Activated naive CD8-positive, alpha-beta T cell treated with anti-CD3 and anti-CD28 coated beads for 36 hours (primary cell): ENCODE measurements around the gene PDGFC. TPM values are rescaled to one million over a fixed set of nuclear protein-coding genes. Genes with fewer than 3 reads are reported as not detected.

Experiments
- DNase-seq: peaks from one replicate; pipeline ENCODE4 v3.0.0; 2021
- H3K27ac Mint-ChIP-seq: one replicate; pipeline ENCODE4 v1.8.0; 2022; ENCODE audit warnings: mild to moderate bottlenecking, moderate library complexity, mixed read lengths
- H3K27me3 Mint-ChIP-seq: one replicate; pipeline ENCODE4 v1.8.0; 2022; ENCODE audit warnings: mild to moderate bottlenecking, mixed read lengths
- H3K36me3 Mint-ChIP-seq: one replicate; pipeline ENCODE4 v1.8.0; 2021; ENCODE audit warnings: mild to moderate bottlenecking, mixed read lengths
- H3K4me1 Mint-ChIP-seq: one replicate; pipeline ENCODE4 v1.8.0; 2021; ENCODE audit warnings: mixed read lengths
- H3K4me3 Mint-ChIP-seq: one replicate; pipeline ENCODE4 v1.8.0; 2022; ENCODE audit warnings: mild to moderate bottlenecking, moderate library complexity, mixed read lengths
- H3K9me3 Mint-ChIP-seq: one replicate; pipeline ENCODE4 v1.8.0; 2022; ENCODE audit warnings: mixed read lengths
- total RNA-seq, 2 experiments: library from RNA; stranded (reverse); gene quantifications; one replicate each; pipeline ENCODE4 v1.2.3, GENCODE V29; 2021

The PDGFC gene
- total RNA-seq, 2 experiments from 2014 or later = not detected

GRCh38 chr4:156962528-156962974 lies 9.0 kb downstream of the PDGFC start:
- no peaks in the 10 kb centered on the region for H3K36me3 Mint-ChIP-seq
- H3K4me1 Mint-ChIP-seq = no peaks in the 10 kb centered on the region
- no peak overlapping the region for H3K27ac Mint-ChIP-seq
- H3K9me3 Mint-ChIP-seq = peaks cover 4% of the 10 kb centered on the region
- H3K27me3 Mint-ChIP-seq = peaks cover 14% of the 10 kb centered on the region
- H3K4me3 Mint-ChIP-seq = no peak overlapping the region
- DNase-seq = no peak

DNA sequence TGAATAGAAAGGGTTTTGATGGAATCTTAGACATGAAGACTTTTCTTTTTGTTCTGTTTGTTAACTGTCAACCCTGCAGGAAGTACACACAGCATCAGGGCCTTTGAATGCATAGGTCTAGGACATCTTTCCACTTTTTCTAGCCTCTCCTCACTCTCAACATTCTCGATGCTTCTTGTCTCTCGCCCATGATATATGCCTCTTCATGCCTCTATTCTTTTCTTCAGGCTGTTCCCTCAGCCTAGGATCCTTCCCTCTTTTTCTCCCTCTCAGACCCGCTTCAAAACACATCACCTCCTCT lies 9.6 kb downstream of the PDGFC start:
- Mint-ChIP-seq H3K9me3 (peaks cover under 1% of the 10 kb centered on the region), H3K36me3 (no peaks in the 10 kb centered on the region), H3K4me1 (no peaks in the 10 kb centered on the region), H3K4me3 (no peak overlapping the region), H3K27me3 (peaks cover 9% of the 10 kb centered on the region), H3K27ac (no peak overlapping the region)
- no peak for DNase-seq

DNA sequence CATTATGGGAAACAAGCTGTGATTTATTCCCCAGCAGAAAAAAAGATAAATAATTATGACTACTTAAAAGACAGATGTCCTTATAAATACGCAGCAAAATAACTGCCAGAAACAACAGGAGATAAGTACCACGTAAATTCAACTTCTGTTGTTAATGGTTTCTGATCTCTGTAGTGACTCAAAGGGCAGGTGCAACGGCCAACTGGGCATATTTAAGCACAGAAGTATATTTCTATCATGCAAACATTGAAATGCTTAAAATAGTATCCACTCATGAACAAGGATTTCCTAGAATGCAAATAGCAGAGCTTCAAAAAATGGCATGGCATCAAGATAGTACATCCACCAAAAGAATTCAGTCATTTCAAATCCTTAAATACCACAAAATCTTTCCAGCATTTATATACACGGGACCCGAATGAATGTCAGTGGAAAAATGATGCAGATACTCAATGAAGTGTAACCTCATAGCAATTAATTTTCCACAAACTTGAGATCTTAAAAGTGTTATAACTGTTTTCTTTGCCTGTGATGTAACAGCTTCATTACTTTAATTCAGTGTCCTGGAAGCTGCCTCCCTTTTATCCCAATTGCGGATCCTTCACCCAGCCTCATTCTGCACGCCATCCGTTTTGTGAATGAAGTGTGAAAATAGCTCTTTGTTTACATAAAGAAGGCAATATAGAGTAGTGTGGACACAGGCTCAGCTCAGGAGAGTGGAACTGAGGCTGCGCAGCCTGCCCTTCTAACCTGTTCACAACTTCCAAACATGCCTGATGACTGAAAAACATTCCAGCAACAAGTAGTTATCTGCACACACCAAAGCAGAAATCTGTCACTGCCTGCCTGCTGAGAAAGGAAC lies 10.2 kb downstream of the PDGFC start:
- no peaks in the 10 kb centered on the region for H3K36me3 Mint-ChIP-seq
- H3K4me1 Mint-ChIP-seq = no peaks in the 10 kb centered on the region
- peaks cover 5% of the 10 kb centered on the region for H3K27me3 Mint-ChIP-seq
- no peak overlapping the region for H3K27ac Mint-ChIP-seq
- H3K4me3 Mint-ChIP-seq = no peak overlapping the region
- H3K9me3 Mint-ChIP-seq = no peaks in the 10 kb centered on the region
- no peak for DNase-seq

DNA sequence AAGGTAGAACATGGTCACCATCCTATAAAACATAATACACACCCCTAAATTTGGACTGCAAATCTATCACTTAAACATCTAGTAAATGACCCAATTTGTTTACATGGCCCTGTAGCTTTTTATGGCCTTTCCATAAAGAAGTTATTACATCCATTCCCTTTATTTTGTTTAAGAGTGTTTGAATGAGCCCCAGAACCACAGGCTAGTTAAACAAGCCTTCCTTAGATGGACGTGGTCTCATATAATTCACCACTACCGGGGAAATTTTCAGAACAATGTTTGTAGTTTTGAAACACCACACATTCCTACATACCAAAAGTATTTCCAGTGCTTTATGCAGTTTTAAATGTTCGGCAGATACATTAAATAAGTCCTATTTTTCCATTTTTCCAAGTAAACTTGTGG lies 12.3 kb downstream of the PDGFC start:
- Mint-ChIP-seq H3K27me3 (peaks cover 5% of the 10 kb centered on the region), H3K9me3 (no peaks in the 10 kb centered on the region), H3K27ac (no peak overlapping the region), H3K4me3 (no peak overlapping the region), H3K4me1 (no peaks in the 10 kb centered on the region), H3K36me3 (no peaks in the 10 kb centered on the region)
- no peak for DNase-seq

DNA sequence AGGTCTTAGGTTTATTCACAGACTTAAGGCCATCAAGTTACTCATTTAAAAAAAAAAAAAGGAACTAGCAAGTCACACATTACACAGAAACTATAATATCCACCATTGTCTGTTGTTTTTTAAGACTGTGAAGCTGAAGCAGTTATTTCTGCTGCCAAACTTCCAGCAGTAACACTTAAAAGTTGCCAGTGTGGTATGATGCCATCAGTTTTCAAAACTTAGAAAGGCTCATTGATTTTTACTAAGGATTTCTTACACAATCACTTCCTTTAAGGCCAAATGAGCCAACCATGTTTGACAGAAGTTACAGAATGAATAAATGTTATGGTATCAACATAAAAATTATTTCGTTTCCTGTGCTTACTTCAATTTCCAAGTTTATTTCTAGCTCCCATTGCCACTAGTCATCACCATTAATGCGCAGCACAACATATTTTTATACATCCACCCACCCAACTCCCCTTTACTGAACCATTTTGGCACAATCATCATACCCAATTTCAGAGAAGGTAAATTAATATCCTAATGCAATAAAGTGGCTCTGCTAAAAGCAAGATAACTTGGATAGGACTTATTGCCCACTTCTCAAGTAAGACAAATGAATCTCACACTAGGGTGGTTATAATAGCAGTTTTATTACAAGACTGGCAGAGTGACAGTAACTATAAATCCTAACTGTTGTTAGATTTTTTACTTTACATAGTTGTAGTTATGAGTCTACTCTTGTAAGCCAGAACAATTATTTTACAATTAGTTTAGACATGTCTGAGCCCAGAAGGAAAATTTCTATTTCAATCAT lies 13.1 kb downstream of the PDGFC start:
- Mint-ChIP-seq H3K9me3 (no peaks in the 10 kb centered on the region), H3K36me3 (no peaks in the 10 kb centered on the region), H3K27me3 (peaks cover 5% of the 10 kb centered on the region), H3K4me1 (no peaks in the 10 kb centered on the region), H3K27ac (no peak overlapping the region), H3K4me3 (no peak overlapping the region)
- no peak for DNase-seq

GRCh38 chr4:156957556-156957955 lies 14.0 kb downstream of the PDGFC start:
- Mint-ChIP-seq H3K4me1 (no peaks in the 10 kb centered on the region), H3K9me3 (no peaks in the 10 kb centered on the region), H3K27ac (no peak overlapping the region), H3K27me3 (peaks cover 5% of the 10 kb centered on the region), H3K4me3 (no peak overlapping the region), H3K36me3 (no peaks in the 10 kb centered on the region)
- no peak for DNase-seq

- Mint-ChIP-seq H3K9me3 (no peaks in the 10 kb centered on the region), H3K4me3 (no peak overlapping the region), H3K36me3 (no peaks in the 10 kb centered on the region), H3K4me1 (no peaks in the 10 kb centered on the region), H3K27me3 (no peaks in the 10 kb centered on the region), H3K27ac (no peak overlapping the region)
- DNase-seq = no peak
These were observed 14.7 kb downstream of the PDGFC start for GRCh38 chr4:156956826-156957368.

DNA sequence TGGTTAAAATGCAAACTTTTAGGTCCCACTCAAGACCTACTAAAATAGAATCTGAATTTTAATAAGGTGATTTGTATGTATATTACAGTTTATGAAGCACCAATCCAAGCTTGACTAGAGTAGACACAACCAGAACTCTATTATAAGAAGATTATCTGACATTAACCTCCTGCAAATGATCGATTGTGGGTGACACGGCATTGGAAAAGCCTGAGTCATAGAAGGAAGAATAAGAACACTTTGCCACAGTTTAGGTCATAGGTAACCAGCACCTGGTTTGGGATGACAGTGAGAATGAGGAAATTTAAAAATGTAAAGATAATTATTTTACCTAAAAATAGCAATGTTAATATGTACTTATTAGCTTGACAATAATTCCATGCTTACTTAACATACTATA lies 15.2 kb downstream of the PDGFC start:
- Mint-ChIP-seq H3K9me3 (no peaks in the 10 kb centered on the region), H3K27ac (no peak overlapping the region), H3K4me1 (no peaks in the 10 kb centered on the region), H3K36me3 (no peaks in the 10 kb centered on the region), H3K27me3 (no peaks in the 10 kb centered on the region), H3K4me3 (no peak overlapping the region)
- DNase-seq = no peak

DNA sequence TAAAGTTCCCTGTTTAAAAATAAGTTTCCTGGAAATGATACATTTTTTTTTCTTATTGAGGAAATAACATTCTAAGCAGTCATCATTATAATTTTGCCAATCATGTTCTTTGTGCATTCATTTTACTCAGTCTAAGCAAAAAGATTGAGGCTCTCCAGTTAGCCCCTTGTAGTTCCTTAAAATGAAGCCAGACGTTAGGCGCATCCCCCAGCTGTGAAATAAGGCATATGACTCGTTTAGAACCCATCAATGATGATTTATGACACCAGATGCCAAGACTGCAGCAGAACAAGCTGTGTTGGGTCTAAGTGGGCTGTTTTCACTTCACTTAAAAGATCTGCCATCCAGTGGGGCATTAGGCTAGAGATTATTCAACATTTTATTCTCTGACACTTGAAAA lies 17.0 kb downstream of the PDGFC start:
- Mint-ChIP-seq H3K9me3 (no peaks in the 10 kb centered on the region), H3K27ac (no peak overlapping the region), H3K4me1 (no peaks in the 10 kb centered on the region), H3K36me3 (no peaks in the 10 kb centered on the region), H3K4me3 (no peak overlapping the region), H3K27me3 (no peaks in the 10 kb centered on the region)
- no peak for DNase-seq

DNA sequence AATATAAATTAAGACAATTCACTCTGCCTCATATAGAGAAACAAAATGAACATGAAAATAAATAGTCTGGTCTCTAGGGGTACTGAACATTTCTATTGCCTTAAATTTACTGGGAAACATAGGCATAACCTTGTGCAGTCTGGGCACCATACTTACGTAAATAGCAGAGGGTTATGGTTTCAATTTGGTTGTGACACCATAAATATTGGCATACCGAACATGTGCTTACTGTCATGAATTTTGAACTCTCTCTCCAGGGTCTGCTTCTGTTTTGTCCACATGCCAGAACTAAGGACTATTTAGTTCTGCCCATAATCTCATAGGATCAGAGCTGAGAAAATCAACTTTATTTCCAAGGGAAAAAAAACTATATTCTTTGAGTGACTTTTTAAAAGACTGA lies 17.6 kb downstream of the PDGFC start:
- Mint-ChIP-seq H3K27ac (no peak overlapping the region), H3K4me1 (no peaks in the 10 kb centered on the region), H3K9me3 (no peaks in the 10 kb centered on the region), H3K36me3 (no peaks in the 10 kb centered on the region), H3K4me3 (no peak overlapping the region), H3K27me3 (no peaks in the 10 kb centered on the region)
- DNase-seq = no peak

- H3K4me3 Mint-ChIP-seq = no peak overlapping the region
- no peaks in the 10 kb centered on the region for H3K9me3 Mint-ChIP-seq
- H3K27me3 Mint-ChIP-seq = no peaks in the 10 kb centered on the region
- H3K4me1 Mint-ChIP-seq = no peaks in the 10 kb centered on the region
- H3K27ac Mint-ChIP-seq = no peak overlapping the region
- no peak for DNase-seq
- H3K36me3 Mint-ChIP-seq = no peaks in the 10 kb centered on the region
These were observed 18.6 kb downstream of the PDGFC start for GRCh38 chr4:156953001-156953400.

- H3K36me3 Mint-ChIP-seq = no peaks in the 10 kb centered on the region
These were observed 19.4 kb downstream of the PDGFC start for GRCh38 chr4:156952078-156952759.

DNA sequence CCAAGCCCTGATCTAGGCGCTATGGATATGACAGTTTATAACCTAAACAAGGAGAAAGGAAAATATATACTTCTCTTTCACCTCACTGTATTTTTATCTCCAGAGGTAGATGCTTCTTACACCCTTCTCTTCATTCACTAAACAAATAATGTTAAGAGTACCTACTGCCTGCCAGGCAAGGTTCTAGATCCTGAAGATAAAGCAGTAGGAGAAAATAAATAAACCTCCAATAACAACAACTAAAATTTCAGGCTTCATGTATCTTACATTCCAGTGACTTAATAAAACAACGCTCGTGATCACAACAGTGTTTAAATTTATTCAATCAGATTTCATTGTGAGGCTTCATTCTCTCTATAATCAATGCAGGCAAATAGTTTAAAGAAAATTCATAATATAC lies 20.7 kb downstream of the PDGFC start:
- no peaks in the 10 kb centered on the region for H3K36me3 Mint-ChIP-seq
- no peak overlapping the region for H3K27ac Mint-ChIP-seq
- no peaks in the 10 kb centered on the region for H3K27me3 Mint-ChIP-seq
- no peak overlapping the region for H3K4me3 Mint-ChIP-seq
- no peaks in the 10 kb centered on the region for H3K4me1 Mint-ChIP-seq
- H3K9me3 Mint-ChIP-seq = no peaks in the 10 kb centered on the region
- no peak for DNase-seq

More at GRCh38 chr4:156952078-156952759, 19.4 kb downstream of the PDGFC start:
- no peak for DNase-seq
- H3K27me3 Mint-ChIP-seq = no peaks in the 10 kb centered on the region
- H3K27ac Mint-ChIP-seq = no peak overlapping the region
- H3K4me3 Mint-ChIP-seq = no peak overlapping the region
- no peaks in the 10 kb centered on the region for H3K4me1 Mint-ChIP-seq
- H3K9me3 Mint-ChIP-seq = no peaks in the 10 kb centered on the region

- DNase-seq = no peak
- H3K27me3 Mint-ChIP-seq = no peaks in the 10 kb centered on the region
- H3K9me3 Mint-ChIP-seq = no peaks in the 10 kb centered on the region
These were observed 21.5 kb downstream of the PDGFC start for GRCh38 chr4:156950090-156950489.

GRCh38 chr4:156949373-156949814 lies 22.2 kb downstream of the PDGFC start:
- no peaks in the 10 kb centered on the region for H3K4me1 Mint-ChIP-seq
- H3K9me3 Mint-ChIP-seq = no peaks in the 10 kb centered on the region
- no peaks in the 10 kb centered on the region for H3K27me3 Mint-ChIP-seq
- no peak overlapping the region for H3K4me3 Mint-ChIP-seq
- H3K36me3 Mint-ChIP-seq = no peaks in the 10 kb centered on the region
- DNase-seq = no peak
- H3K27ac Mint-ChIP-seq = no peak overlapping the region

More at GRCh38 chr4:156950090-156950489, 21.5 kb downstream of the PDGFC start:
- Mint-ChIP-seq H3K36me3 (no peaks in the 10 kb centered on the region), H3K4me1 (no peaks in the 10 kb centered on the region), H3K4me3 (no peak overlapping the region), H3K27ac (no peak overlapping the region)
